ENCODE measurements around the gene KIFC1. TPM values are rescaled to one million over a fixed set of nuclear protein-coding genes. Genes with fewer than 3 reads are reported as not detected.

Gene KIFC1
- total RNA-seq, 2 experiments from 2014 or later, result 1.2 to 1.6 TPM

DNA sequence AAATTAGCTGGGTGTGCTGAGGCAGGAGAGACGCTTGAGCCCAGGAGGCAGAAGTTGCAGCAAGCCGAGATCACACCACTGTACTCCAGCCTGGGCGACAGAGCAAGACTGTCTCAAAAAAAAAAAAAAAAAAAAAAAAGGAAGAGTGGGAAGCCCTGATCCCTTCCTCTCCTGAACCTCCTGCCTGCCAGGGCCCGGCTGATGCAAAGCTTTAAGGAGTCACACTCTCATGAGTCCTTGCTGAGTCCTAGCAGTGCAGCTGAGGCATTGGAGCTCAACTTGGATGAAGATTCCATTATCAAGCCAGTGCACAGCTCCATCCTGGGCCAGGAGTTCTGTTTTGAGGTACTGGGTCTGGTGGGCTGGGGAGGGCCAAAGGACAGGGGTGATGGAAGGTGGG, 43.3 kb downstream of the KIFC1 start:
- H3K9me3 Mint-ChIP-seq, result no peaks in the 10 kb centered on the region
- no peaks in the 10 kb centered on the region for H3K27me3 ChIP-seq (ENCODE audit: control insufficient read depth in 1 of 2, insufficient read depth in 2 of 2, low read length in 2 of 2)
- H3K9me3 ChIP-seq (ENCODE audit: control insufficient read depth in 1 of 2, insufficient read depth in 1 of 2, low read length in 2 of 2), result no peaks in the 10 kb centered on the region
- ChIA-PET POLR2A (interaction anchor here (1.2 kb wide), 1 partner anchor 44 kb away, joined by 3 read pairs; no protein-coding TSS in a partner anchor), CTCF (no interaction called here)
- peaks cover 31% of the 10 kb centered on the region for H3K4me1 ChIP-seq (ENCODE audit: insufficient read depth, low read length)
- intact Hi-C loops (cut with DNase I, micrococcal nuclease), result loop anchor here in 1 of 2 experiments (5.0 to 10.0 kb wide), 3 partner anchors 142 to 800 kb away; partner anchors contain the start of genes HMGA1 and LEMD2
- H3K4me3 Mint-ChIP-seq, result no peak overlapping the region
- ATAC-seq (ENCODE audit: poor library complexity) (no peak), DNase-seq (no peak)
- TF ChIP-seq, protein P1, sequence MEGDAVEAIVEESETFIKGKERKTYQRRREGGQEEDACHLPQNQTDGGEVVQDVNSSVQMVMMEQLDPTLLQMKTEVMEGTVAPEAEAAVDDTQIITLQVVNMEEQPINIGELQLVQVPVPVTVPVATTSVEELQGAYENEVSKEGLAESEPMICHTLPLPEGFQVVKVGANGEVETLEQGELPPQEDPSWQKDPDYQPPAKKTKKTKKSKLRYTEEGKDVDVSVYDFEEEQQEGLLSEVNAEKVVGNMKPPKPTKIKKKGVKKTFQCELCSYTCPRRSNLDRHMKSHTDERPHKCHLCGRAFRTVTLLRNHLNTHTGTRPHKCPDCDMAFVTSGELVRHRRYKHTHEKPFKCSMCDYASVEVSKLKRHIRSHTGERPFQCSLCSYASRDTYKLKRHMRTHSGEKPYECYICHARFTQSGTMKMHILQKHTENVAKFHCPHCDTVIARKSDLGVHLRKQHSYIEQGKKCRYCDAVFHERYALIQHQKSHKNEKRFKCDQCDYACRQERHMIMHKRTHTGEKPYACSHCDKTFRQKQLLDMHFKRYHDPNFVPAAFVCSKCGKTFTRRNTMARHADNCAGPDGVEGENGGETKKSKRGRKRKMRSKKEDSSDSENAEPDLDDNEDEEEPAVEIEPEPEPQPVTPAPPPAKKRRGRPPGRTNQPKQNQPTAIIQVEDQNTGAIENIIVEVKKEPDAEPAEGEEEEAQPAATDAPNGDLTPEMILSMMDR (IDR thresholded peaks at IDR 0.05), result no peak
- H3K36me3 Mint-ChIP-seq (ENCODE audit: low read depth), result peaks cover 64% of the 10 kb centered on the region
- H3K36me3 ChIP-seq (ENCODE audit: insufficient read depth, low read length), result peaks cover 50% of the 10 kb centered on the region
- H3K4me1 Mint-ChIP-seq (ENCODE audit: low read depth), result peaks cover 35% of the 10 kb centered on the region
- no peaks in the 10 kb centered on the region for H3K27me3 Mint-ChIP-seq
- H3K27ac ChIP-seq (ENCODE audit: low read depth in 1 of 2, low read length in 2 of 2), result no peak overlapping the region
- H3K27ac Mint-ChIP-seq, result peak overlapping the region; percentile 24
- H3K4me3 ChIP-seq (ENCODE audit: low read length), result no peak overlapping the region

DNA sequence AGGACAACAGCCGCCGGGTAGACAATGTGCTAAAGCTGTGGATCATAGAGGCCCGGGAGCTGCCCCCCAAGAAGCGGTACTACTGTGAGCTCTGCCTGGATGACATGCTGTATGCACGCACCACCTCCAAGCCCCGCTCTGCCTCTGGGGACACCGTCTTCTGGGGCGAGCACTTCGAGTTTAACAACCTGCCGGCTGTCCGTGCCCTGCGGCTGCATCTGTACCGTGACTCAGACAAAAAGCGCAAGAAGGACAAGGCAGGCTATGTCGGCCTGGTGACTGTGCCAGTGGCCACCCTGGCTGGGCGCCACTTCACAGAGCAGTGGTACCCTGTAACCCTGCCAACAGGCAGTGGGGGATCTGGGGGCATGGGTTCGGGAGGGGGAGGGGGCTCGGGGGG, 46.0 kb downstream of the KIFC1 start:
- Histone ChIP-seq H3K27ac (ENCODE audit: low read depth in 1 of 2, low read length in 2 of 2) (no peak overlapping the region), H3K9me3 (ENCODE audit: control insufficient read depth in 1 of 2, insufficient read depth in 1 of 2, low read length in 2 of 2) (no peaks in the 10 kb centered on the region), H3K4me1 (ENCODE audit: insufficient read depth, low read length) (peaks cover 5% of the 10 kb centered on the region), H3K36me3 (ENCODE audit: insufficient read depth, low read length) (peaks cover 70% of the 10 kb centered on the region), H3K27me3 (ENCODE audit: control insufficient read depth in 1 of 2, insufficient read depth in 2 of 2, low read length in 2 of 2) (no peaks in the 10 kb centered on the region), H3K4me3 (ENCODE audit: low read length) (no peak overlapping the region)
- no peak overlapping the region for H3K4me3 Mint-ChIP-seq
- CTCF ChIA-PET, result no interaction called here
- no peak overlapping the region for H3K27ac Mint-ChIP-seq
- intact Hi-C loops (cut with DNase I, micrococcal nuclease), result loop anchor here in 1 of 2 experiments (10.0 kb wide), 2 partner anchors 347 to 797 kb away; partner anchors contain the start of genes HMGA1 and LEMD2
- no peaks in the 10 kb centered on the region for H3K27me3 Mint-ChIP-seq
- DNase-seq (no peak), ATAC-seq (ENCODE audit: poor library complexity) (no peak)
- TF ChIP-seq, protein P1 (IDR thresholded peaks at IDR 0.05), result no peak
- H3K36me3 Mint-ChIP-seq (ENCODE audit: low read depth), result peaks cover 85% of the 10 kb centered on the region
- POLR2A ChIA-PET, result no interaction called here
- H3K4me1 Mint-ChIP-seq (ENCODE audit: low read depth), result peaks cover 12% of the 10 kb centered on the region
- no peaks in the 10 kb centered on the region for H3K9me3 Mint-ChIP-seq

DNA sequence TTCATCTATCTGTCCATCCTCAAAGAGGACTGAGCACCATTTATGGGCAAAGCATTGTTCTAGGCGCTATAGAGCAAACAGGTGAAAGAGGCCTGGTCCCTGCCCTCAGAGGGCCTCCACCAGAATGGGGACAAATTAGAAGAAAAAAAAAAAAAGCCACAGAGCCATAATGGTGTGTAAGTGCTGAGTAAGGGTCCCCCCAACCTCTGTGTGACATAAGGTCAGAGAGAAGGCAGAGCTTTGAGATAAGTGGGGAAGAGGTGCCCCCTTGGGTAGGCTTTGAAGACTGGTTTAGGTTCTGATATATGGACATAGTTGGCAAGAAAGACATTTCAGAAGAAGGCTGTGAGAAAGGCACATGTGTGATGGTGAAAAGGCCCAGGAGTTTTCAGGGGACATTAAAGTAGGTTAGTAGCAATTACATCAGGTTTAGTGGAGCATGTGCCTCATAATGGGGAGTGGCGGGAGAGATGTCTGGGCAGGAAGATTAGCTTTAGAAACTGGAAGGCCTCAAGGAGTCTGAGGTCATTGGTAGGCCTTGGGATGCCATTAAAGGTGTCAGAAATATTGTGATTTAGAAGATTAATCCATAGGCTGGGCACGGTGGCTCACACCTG, 47.5 kb downstream of the KIFC1 start:
- Histone ChIP-seq H3K27ac (ENCODE audit: low read depth in 1 of 2, low read length in 2 of 2) (no peak overlapping the region), H3K4me3 (ENCODE audit: low read length) (no peak overlapping the region), H3K9me3 (ENCODE audit: control insufficient read depth in 1 of 2, insufficient read depth in 1 of 2, low read length in 2 of 2) (no peaks in the 10 kb centered on the region), H3K4me1 (ENCODE audit: insufficient read depth, low read length) (no peaks in the 10 kb centered on the region), H3K36me3 (ENCODE audit: insufficient read depth, low read length) (peaks cover 74% of the 10 kb centered on the region), H3K27me3 (ENCODE audit: control insufficient read depth in 1 of 2, insufficient read depth in 2 of 2, low read length in 2 of 2) (no peaks in the 10 kb centered on the region)
- no peak overlapping the region for H3K27ac Mint-ChIP-seq
- TF ChIP-seq, protein P1 (IDR thresholded peaks at IDR 0.05), result no peak
- no peaks in the 10 kb centered on the region for H3K9me3 Mint-ChIP-seq
- H3K4me3 Mint-ChIP-seq, result no peak overlapping the region
- intact Hi-C loops (cut with DNase I, micrococcal nuclease), result loop anchor here in 1 of 2 experiments (10.0 kb wide), 2 partner anchors 346 to 796 kb away; partner anchors contain the start of genes HMGA1 and LEMD2
- H3K36me3 Mint-ChIP-seq (ENCODE audit: low read depth), result peaks cover 80% of the 10 kb centered on the region
- ATAC-seq (ENCODE audit: poor library complexity) (no peak), DNase-seq (no peak)
- H3K4me1 Mint-ChIP-seq (ENCODE audit: low read depth), result peaks cover 2% of the 10 kb centered on the region
- no peaks in the 10 kb centered on the region for H3K27me3 Mint-ChIP-seq
- CTCF ChIA-PET, result no interaction called here
- POLR2A ChIA-PET, result interaction anchor here (0.9 kb wide), 1 partner anchor 8 kb away, joined by 3 read pairs; no protein-coding TSS in a partner anchor
